PC-9 (cell line): Measurements from ENCODE around the gene ADPGK. TPM values are rescaled to one million over a fixed set of nuclear protein-coding genes. Genes with fewer than 3 reads are reported as not detected.

Source experiments
- BruUV-seq: library from RNA; stranded (reverse); fragments of 400-500 nt; replicated peaks from 2 replicates; lab custom pipeline; 2021; lab: Mats Ljungman, UMichigan
- CTCF ChIA-PET: fragments of 300-600 bp; sonication (Branson Sonifier 250); formaldehyde crosslinking; loops from one replicate; lab custom pipeline; 2022; ENCODE audit warnings: antibody characterized with exemption; lab: Charles Lee
- POLR2A ChIA-PET: fragments of 300-600 bp; sonication (Branson Sonifier 250); formaldehyde crosslinking; loops from one replicate; lab custom pipeline; 2022; ENCODE audit warnings: antibody characterized with exemption; ENCODE audit not compliant: unreplicated experiment; lab: Charles Lee
- DNase-seq, 2 experiments: peaks; one replicate each; pipeline versions ENCODE4 v3.0.0 to v3.0.0-alpha.2; 2015 to 2022; ENCODE audit warnings: mixed read lengths in 1 of 2
- H2AFZ ChIP-seq: fragments of 200-600 bp; sonication (generic); 2 replicates; pipeline ENCODE4 v1.8.1; 2017; ENCODE audit warnings: antibody characterized with exemption
- H3F3A ChIP-seq: fragments of 200-600 bp; sonication (generic); 2 replicates; pipeline ENCODE4 v1.8.1; 2017; ENCODE audit warnings: antibody characterized with exemption, mild to moderate bottlenecking, low read depth; ENCODE audit not compliant: insufficient read depth
- H3K27ac ChIP-seq: fragments of 200-600 bp; sonication (generic); 2 replicates; pipeline ENCODE4 v1.6.1; 2016; ENCODE audit warnings: mixed run types
- H3K27me3 ChIP-seq: fragments of 200-600 bp; sonication (generic); 2 replicates; pipeline ENCODE4 v1.6.1; 2016; ENCODE audit warnings: low read depth, mixed run types; ENCODE audit not compliant: insufficient read depth
- H3K36me3 ChIP-seq: fragments of 200-600 bp; sonication (generic); 2 replicates; pipeline ENCODE4 v1.6.1; 2016; ENCODE audit warnings: low read depth, mixed run types
- H3K4me1 ChIP-seq: fragments of 200-600 bp; sonication (generic); replicated peaks from 2 replicates; pipeline ENCODE4 v1.6.1; 2016; ENCODE audit warnings: mixed run types; ENCODE audit not compliant: insufficient read depth
- H3K4me2 ChIP-seq: fragments of 200-600 bp; sonication (generic); 2 replicates; pipeline ENCODE4 v1.6.1; 2017; ENCODE audit warnings: mixed run types
- H3K4me3 ChIP-seq: fragments of 200-600 bp; sonication (generic); 2 replicates; pipeline ENCODE4 v1.6.1; 2016; ENCODE audit warnings: mixed run types
- H3K79me2 ChIP-seq: fragments of 200-600 bp; sonication (generic); 2 replicates; pipeline ENCODE4 v1.6.1; 2017; ENCODE audit warnings: low read depth, mixed run types
- H3K9me2 ChIP-seq: fragments of 200-600 bp; sonication (generic); 2 replicates; pipeline ENCODE4 v1.8.1; 2017; ENCODE audit warnings: mild to moderate bottlenecking; ENCODE audit not compliant: insufficient read depth
- H3K9me3 ChIP-seq: fragments of 200-600 bp; sonication (generic); 2 replicates; pipeline ENCODE4 v1.8.1; 2016; ENCODE audit warnings: low read depth; ENCODE audit not compliant: insufficient read depth
- H4K20me1 ChIP-seq: fragments of 200-600 bp; sonication (generic); 2 replicates; pipeline ENCODE4 v1.8.1; 2017; ENCODE audit not compliant: insufficient read depth
- EZH2 ChIP-seq: fragments of 200-600 bp; sonication (generic); IDR thresholded peaks from 2 replicates; pipeline ENCODE4 v1.8.0; 2017; ENCODE audit warnings: antibody characterized with exemption, low read depth
- intact Hi-C: fragments of 100-400 bp; cut with micrococcal nuclease; formaldehyde crosslinking; loops from one replicate; pipeline ENCODE4 v1.10.0; 2022; ENCODE audit not compliant: unreplicated experiment
- total RNA-seq: library from RNA; stranded (reverse); gene quantifications from 2 replicates; pipeline ENCODE4 v1.2.3, GENCODE V29; 2021
- TF ChIP-seq, protein P1 (sequence below): fragments of 200-600 bp; sonication (generic); conservative IDR thresholded peaks from 2 replicates; pipeline ENCODE4 v1.6.1; 2017; ENCODE audit warnings: mixed run types, antibody characterized with exemption, mild to moderate bottlenecking, moderate library complexity

The ADPGK gene
- total RNA-seq, 1 experiment from 2014 or later: 40.3 TPM

DNA sequence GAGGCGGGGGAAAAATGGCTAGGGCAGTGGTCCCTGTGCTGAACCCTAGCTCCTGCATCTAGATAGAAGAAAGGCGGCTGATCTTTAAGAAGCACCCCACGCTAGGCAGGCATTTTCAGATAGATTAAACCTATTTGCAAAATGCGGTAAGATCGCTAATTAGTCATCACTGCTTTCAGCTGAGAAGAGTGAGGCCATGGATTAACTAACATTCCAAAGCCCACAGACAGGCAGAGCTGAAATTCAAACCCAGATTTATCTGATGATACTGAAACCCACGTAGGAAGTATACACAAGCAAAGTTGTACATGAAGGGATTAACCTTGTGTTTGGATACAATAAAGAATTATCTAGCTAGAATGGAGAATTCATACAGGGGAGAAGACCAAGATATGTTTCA lies 4.8 kb downstream of the ADPGK start:
- ChIA-PET POLR2A (no interaction called here), CTCF (no interaction called here)
- Histone ChIP-seq H3K4me1 (peaks cover 14% of the 10 kb centered on the region), H3K79me2 (peaks cover 52% of the 10 kb centered on the region), H3K9me3 (no peaks in the 10 kb centered on the region), H3F3A (no peaks in the 10 kb centered on the region), H2AFZ (no peak overlapping the region), H3K36me3 (peaks cover 13% of the 10 kb centered on the region), H3K4me3 (no peak overlapping the region), H3K9me2 (no peaks in the 10 kb centered on the region), H3K4me2 (no peak overlapping the region), H3K27me3 (no peaks in the 10 kb centered on the region), H3K27ac (no peak overlapping the region), H4K20me1 (peaks cover 19% of the 10 kb centered on the region)
- no peak for DNase-seq
- TF ChIP-seq, protein P1, sequence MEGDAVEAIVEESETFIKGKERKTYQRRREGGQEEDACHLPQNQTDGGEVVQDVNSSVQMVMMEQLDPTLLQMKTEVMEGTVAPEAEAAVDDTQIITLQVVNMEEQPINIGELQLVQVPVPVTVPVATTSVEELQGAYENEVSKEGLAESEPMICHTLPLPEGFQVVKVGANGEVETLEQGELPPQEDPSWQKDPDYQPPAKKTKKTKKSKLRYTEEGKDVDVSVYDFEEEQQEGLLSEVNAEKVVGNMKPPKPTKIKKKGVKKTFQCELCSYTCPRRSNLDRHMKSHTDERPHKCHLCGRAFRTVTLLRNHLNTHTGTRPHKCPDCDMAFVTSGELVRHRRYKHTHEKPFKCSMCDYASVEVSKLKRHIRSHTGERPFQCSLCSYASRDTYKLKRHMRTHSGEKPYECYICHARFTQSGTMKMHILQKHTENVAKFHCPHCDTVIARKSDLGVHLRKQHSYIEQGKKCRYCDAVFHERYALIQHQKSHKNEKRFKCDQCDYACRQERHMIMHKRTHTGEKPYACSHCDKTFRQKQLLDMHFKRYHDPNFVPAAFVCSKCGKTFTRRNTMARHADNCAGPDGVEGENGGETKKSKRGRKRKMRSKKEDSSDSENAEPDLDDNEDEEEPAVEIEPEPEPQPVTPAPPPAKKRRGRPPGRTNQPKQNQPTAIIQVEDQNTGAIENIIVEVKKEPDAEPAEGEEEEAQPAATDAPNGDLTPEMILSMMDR: no peak
- TF ChIP-seq EZH2: no peak
- no TSS peak for BruUV-seq
- intact Hi-C loops: no loop called here

DNA sequence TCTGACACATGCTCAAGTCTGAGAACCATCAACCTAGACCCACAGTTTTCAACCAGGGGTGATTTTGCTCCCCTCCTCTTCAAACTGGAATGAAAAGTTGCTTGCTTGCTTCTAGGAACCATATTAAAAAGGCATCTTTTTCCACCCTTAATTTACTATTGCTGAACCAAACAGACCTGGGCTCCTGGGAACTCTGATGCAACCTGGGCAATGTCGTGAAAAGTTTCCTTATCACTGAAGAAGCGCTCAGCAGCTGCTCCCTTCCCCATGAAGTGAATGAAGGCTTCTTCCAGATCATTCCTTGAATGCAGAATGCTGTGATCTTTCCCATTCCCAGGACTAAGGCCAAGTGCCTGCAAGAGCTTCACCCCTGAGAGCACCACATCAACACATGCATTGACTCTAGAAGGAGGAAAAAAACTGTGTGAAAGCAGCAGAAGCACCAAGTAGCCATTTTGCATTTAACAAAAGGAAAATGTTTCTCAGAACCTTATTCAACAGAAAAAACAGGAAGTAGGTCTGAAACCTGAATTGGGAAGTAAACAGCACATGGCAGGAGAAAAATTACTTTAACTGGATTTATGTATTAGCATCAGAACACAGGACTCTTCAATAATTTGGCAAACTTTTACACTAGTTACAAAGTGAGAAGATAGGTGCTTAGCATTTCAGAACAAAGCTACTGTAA lies 8.7 kb downstream of the ADPGK start:
- intact Hi-C loops: no loop called here
- no TSS peak for BruUV-seq
- POLR2A ChIA-PET: no interaction called here
- H3K27ac ChIP-seq: no peak overlapping the region
- H3K9me2 ChIP-seq: no peaks in the 10 kb centered on the region
- no peak for DNase-seq
- peaks cover 24% of the 10 kb centered on the region for H3K36me3 ChIP-seq
- H3K9me3 ChIP-seq: no peaks in the 10 kb centered on the region
- peaks cover 22% of the 10 kb centered on the region for H4K20me1 ChIP-seq
- H3K79me2 ChIP-seq: peaks cover 16% of the 10 kb centered on the region
- no peak overlapping the region for H3K4me3 ChIP-seq
- no peaks in the 10 kb centered on the region for H3F3A ChIP-seq
- H2AFZ ChIP-seq: no peak overlapping the region
- H3K27me3 ChIP-seq: no peaks in the 10 kb centered on the region
- TF ChIP-seq, protein P1: no peak
- TF ChIP-seq EZH2: no peak
- CTCF ChIA-PET: no interaction called here
- no peak overlapping the region for H3K4me2 ChIP-seq
- no peaks in the 10 kb centered on the region for H3K4me1 ChIP-seq

DNA sequence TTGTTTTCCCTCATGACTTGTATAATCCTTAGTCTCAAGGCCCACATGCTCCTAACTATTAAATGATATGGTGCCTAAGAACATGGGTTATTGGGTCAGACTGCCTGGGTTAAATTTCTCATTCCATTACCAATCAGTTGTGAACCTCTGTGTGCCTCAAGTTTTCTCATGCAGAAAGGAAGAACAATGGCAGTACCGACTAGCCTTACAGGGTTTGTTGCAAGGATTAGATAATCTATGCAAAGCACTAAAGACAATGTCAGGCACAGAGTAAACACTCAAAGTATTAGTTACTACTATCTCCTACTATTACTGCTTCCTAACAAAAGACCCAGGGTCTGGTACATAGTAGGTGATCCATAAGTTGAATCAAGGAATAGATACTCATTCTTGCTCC lies 12.2 kb downstream of the ADPGK start:
- Histone ChIP-seq H3F3A (no peaks in the 10 kb centered on the region), H3K27me3 (no peaks in the 10 kb centered on the region), H3K9me2 (no peaks in the 10 kb centered on the region), H3K4me1 (no peaks in the 10 kb centered on the region), H3K27ac (no peak overlapping the region), H3K4me3 (no peak overlapping the region), H2AFZ (no peak overlapping the region), H3K9me3 (peaks cover 15% of the 10 kb centered on the region; the same call in 1 of the 2 replicates), H3K4me2 (no peak overlapping the region), H3K79me2 (no peaks in the 10 kb centered on the region; the same call in 1 of the 2 replicates), H4K20me1 (0 out of 2 replicates have a peak, but pooled peaks cover 13% of the 10 kb centered on the region), H3K36me3 (peaks cover 48% of the 10 kb centered on the region)
- TF ChIP-seq, protein P1: no peak
- TF ChIP-seq EZH2: no peak
- ChIA-PET POLR2A (no interaction called here), CTCF (no interaction called here)
- intact Hi-C loops: no loop called here
- no peak for DNase-seq
- BruUV-seq: no TSS peak
